Measurements from ENCODE around the gene LST1.

LST1 gene

GRCh38 chr6:31614684-31615578 lies 28.9 kb downstream of the LST1 start, which contains the start of gene AIF1:
Gene AIF1, plus strand, starts transcription at chr6:31615234. Its CDS starts 96 bp downstream, at chr6:31615330.
- H3K79me2 ChIP-seq (ENCODE audit: insufficient read depth, low read length) = no peaks in the 10 kb centered on the region
- no peaks in the 10 kb centered on the region for H3K9me3 ChIP-seq (ENCODE audit: insufficient read depth, low read length)
- no peaks in the 10 kb centered on the region for H3K9me2 ChIP-seq (replicated peaks; ENCODE audit: insufficient read depth, low read length)
- no peak within 1 kb of the TSS for H3K9ac ChIP-seq (ENCODE audit: low read length)
- no peak within 1 kb of the TSS for H3K27ac ChIP-seq (ENCODE audit: low read depth, low read length)
- H3K27me3 ChIP-seq (ENCODE audit: low read length) = no peaks in the 10 kb centered on the region
- H3F3A ChIP-seq (ENCODE audit: insufficient read depth) = peaks cover 15% of the 10 kb centered on the region
- no peak within 1 kb of the TSS for H2AFZ ChIP-seq (ENCODE audit: low read depth, low read length, severe bottlenecking)
- no peak within 1 kb of the TSS for H3K4me2 ChIP-seq (ENCODE audit: low read depth, low read length, poor library complexity, severe bottlenecking)
- H3K4me3 ChIP-seq (ENCODE audit: insufficient read depth, low read length, poor library complexity, severe bottlenecking) = no peak within 1 kb of the TSS
- H3K36me3 ChIP-seq (ENCODE audit: low read length) = no peaks in the 10 kb centered on the region
- H4K20me1 ChIP-seq (ENCODE audit: low read depth, low read length) = no peaks in the 10 kb centered on the region
- TF ChIP-seq CTCF (IDR thresholded peaks at IDR 0.05; ENCODE audit: insufficient read depth, low read length, poor library complexity, severe bottlenecking) = no peak
- no peak for TF ChIP-seq EZH2phosphoT487 (conservative IDR thresholded peaks at IDR 0.05; ENCODE audit: low read length)

GRCh38 chr6:31615748-31616147 lies 29.7 kb downstream of the LST1 start:
- H3K4me2 ChIP-seq (ENCODE audit: low read depth, low read length, poor library complexity, severe bottlenecking) = no peak overlapping the region
- H3F3A ChIP-seq (ENCODE audit: insufficient read depth) = peaks cover 18% of the 10 kb centered on the region
- H3K9ac ChIP-seq (ENCODE audit: low read length) = no peak overlapping the region
- H3K79me2 ChIP-seq (ENCODE audit: insufficient read depth, low read length) = peaks cover 1% of the 10 kb centered on the region
- H3K9me3 ChIP-seq (ENCODE audit: insufficient read depth, low read length) = no peaks in the 10 kb centered on the region
- TF ChIP-seq CTCF (IDR thresholded peaks at IDR 0.05; ENCODE audit: insufficient read depth, low read length, poor library complexity, severe bottlenecking) = no peak
- TF ChIP-seq EZH2phosphoT487 (conservative IDR thresholded peaks at IDR 0.05; ENCODE audit: low read length) = no peak
- H3K36me3 ChIP-seq (ENCODE audit: low read length) = no peaks in the 10 kb centered on the region
- no peak overlapping the region for H2AFZ ChIP-seq (ENCODE audit: low read depth, low read length, severe bottlenecking)
- H3K27ac ChIP-seq (ENCODE audit: low read depth, low read length) = no peak overlapping the region
- H3K27me3 ChIP-seq (ENCODE audit: low read length) = no peaks in the 10 kb centered on the region
- no peaks in the 10 kb centered on the region for H3K9me2 ChIP-seq (replicated peaks; ENCODE audit: insufficient read depth, low read length)
- H4K20me1 ChIP-seq (ENCODE audit: low read depth, low read length) = no peaks in the 10 kb centered on the region
- no peak overlapping the region for H3K4me3 ChIP-seq (ENCODE audit: insufficient read depth, low read length, poor library complexity, severe bottlenecking)

GRCh38 chr6:31617010-31617409 lies 30.9 kb downstream of the LST1 start:
- Histone ChIP-seq H2AFZ (ENCODE audit: low read depth, low read length, severe bottlenecking) (no peak overlapping the region), H3K27me3 (ENCODE audit: low read length) (no peaks in the 10 kb centered on the region), H3K79me2 (ENCODE audit: insufficient read depth, low read length) (peaks cover 14% of the 10 kb centered on the region), H3F3A (ENCODE audit: insufficient read depth) (peaks cover 22% of the 10 kb centered on the region), H4K20me1 (ENCODE audit: low read depth, low read length) (peaks cover under 1% of the 10 kb centered on the region; the same call in 1 of the 2 replicates), H3K36me3 (ENCODE audit: low read length) (peaks cover 7% of the 10 kb centered on the region; the same call in 1 of the 2 replicates), H3K27ac (ENCODE audit: low read depth, low read length) (no peak overlapping the region), H3K9me2 (replicated peaks; ENCODE audit: insufficient read depth, low read length) (no peaks in the 10 kb centered on the region), H3K4me3 (ENCODE audit: insufficient read depth, low read length, poor library complexity, severe bottlenecking) (no peak overlapping the region), H3K9ac (ENCODE audit: low read length) (no peak overlapping the region), H3K4me2 (ENCODE audit: low read depth, low read length, poor library complexity, severe bottlenecking) (no peak overlapping the region), H3K9me3 (ENCODE audit: insufficient read depth, low read length) (no peaks in the 10 kb centered on the region)
- TF ChIP-seq CTCF (IDR thresholded peaks at IDR 0.05; ENCODE audit: insufficient read depth, low read length, poor library complexity, severe bottlenecking) (no peak), EZH2phosphoT487 (conservative IDR thresholded peaks at IDR 0.05; ENCODE audit: low read length) (no peak)
